ENCODE results near the gene CTBP2.

CTBP2 gene

GRCh38 chr10:125095776-125096175, 64.6 kb downstream of the CTBP2 start:
- Histone ChIP-seq H3K9ac (ENCODE audit: low read length) (no peak overlapping the region), H3K36me3 (ENCODE audit: control insufficient read depth, insufficient read depth, low read length, severe bottlenecking) (no peaks in the 10 kb centered on the region), H3K9me3 (ENCODE audit: control insufficient read depth, low read length) (no peaks in the 10 kb centered on the region), H3K27me3 (replicated peaks; ENCODE audit: control insufficient read depth, insufficient read depth, low read length) (no peaks in the 10 kb centered on the region), H3K4me3 (ENCODE audit: low read length) (no peak overlapping the region), H3K4me1 (ENCODE audit: control insufficient read depth, insufficient read depth, low read length) (peaks cover 51% of the 10 kb centered on the region)
- DNase-seq (ENCODE audit: low read depth): no peak

DNA sequence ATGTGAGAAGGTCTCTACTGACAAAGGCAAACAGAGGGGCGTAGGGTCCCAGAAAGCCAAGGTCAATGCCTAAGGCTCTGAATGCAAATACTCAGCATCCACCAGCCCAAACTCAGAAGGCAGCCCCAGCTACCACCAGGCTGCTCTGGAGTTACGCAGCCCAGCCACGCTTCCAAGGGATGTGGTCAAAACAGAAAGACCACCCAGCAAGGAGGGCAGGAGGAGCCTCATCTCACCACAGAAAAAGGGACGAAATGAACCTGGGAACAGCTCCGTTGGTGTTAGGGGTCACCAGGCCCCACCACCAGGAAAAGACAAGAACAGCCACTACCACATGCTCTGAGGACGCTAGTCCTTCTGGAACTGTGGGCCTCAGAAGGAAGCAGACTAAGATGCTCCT, 65.1 kb downstream of the CTBP2 start:
- Histone ChIP-seq H3K36me3 (ENCODE audit: control insufficient read depth, insufficient read depth, low read length, severe bottlenecking) (no peaks in the 10 kb centered on the region), H3K9me3 (ENCODE audit: control insufficient read depth, low read length) (no peaks in the 10 kb centered on the region), H3K4me1 (ENCODE audit: control insufficient read depth, insufficient read depth, low read length) (peaks cover 51% of the 10 kb centered on the region), H3K27me3 (replicated peaks; ENCODE audit: control insufficient read depth, insufficient read depth, low read length) (no peaks in the 10 kb centered on the region), H3K9ac (ENCODE audit: low read length) (no peak overlapping the region), H3K4me3 (ENCODE audit: low read length) (no peak overlapping the region)
- no peak for DNase-seq (ENCODE audit: low read depth)

DNA sequence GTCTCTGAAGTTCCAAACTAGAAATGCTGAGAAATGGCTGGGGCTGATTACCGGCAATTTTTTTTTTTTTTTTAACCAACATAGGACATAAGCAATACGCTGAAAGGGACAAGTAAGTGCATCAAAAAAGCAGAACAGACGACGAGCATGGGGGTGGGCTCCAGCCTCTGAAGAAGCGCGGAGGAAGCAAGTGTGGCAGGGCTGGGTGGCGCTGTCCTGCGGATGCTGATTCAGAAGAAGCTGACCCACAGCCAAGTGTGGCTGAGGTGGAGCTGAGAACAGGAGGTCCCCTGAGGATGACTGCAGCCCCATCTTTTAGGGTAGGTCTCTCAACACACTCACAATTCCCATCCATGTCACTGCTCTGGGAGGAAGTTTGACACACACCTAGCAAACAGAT, 65.6 kb downstream of the CTBP2 start:
- no peaks in the 10 kb centered on the region for H3K9me3 ChIP-seq (ENCODE audit: control insufficient read depth, low read length)
- H3K9ac ChIP-seq (ENCODE audit: low read length): no peak overlapping the region
- peaks cover 51% of the 10 kb centered on the region for H3K4me1 ChIP-seq (ENCODE audit: control insufficient read depth, insufficient read depth, low read length)
- DNase-seq (ENCODE audit: low read depth): no peak
- H3K36me3 ChIP-seq (ENCODE audit: control insufficient read depth, insufficient read depth, low read length, severe bottlenecking): no peaks in the 10 kb centered on the region
- H3K4me3 ChIP-seq (ENCODE audit: low read length): no peak overlapping the region
- no peaks in the 10 kb centered on the region for H3K27me3 ChIP-seq (replicated peaks; ENCODE audit: control insufficient read depth, insufficient read depth, low read length)

- H3K4me3 ChIP-seq (ENCODE audit: low read length): peak overlapping the region; percentile 71
- no peaks in the 10 kb centered on the region for H3K27me3 ChIP-seq (replicated peaks; ENCODE audit: control insufficient read depth, insufficient read depth, low read length)
- no peak for DNase-seq (ENCODE audit: low read depth)
- peaks cover 51% of the 10 kb centered on the region for H3K4me1 ChIP-seq (ENCODE audit: control insufficient read depth, insufficient read depth, low read length)
- H3K36me3 ChIP-seq (ENCODE audit: control insufficient read depth, insufficient read depth, low read length, severe bottlenecking): no peaks in the 10 kb centered on the region
- H3K9ac ChIP-seq (ENCODE audit: low read length): peak overlapping the region; percentile 59
- no peaks in the 10 kb centered on the region for H3K9me3 ChIP-seq (ENCODE audit: control insufficient read depth, low read length)
These were observed 66.2 kb downstream of the CTBP2 start for GRCh38 chr10:125093974-125094705.

DNA sequence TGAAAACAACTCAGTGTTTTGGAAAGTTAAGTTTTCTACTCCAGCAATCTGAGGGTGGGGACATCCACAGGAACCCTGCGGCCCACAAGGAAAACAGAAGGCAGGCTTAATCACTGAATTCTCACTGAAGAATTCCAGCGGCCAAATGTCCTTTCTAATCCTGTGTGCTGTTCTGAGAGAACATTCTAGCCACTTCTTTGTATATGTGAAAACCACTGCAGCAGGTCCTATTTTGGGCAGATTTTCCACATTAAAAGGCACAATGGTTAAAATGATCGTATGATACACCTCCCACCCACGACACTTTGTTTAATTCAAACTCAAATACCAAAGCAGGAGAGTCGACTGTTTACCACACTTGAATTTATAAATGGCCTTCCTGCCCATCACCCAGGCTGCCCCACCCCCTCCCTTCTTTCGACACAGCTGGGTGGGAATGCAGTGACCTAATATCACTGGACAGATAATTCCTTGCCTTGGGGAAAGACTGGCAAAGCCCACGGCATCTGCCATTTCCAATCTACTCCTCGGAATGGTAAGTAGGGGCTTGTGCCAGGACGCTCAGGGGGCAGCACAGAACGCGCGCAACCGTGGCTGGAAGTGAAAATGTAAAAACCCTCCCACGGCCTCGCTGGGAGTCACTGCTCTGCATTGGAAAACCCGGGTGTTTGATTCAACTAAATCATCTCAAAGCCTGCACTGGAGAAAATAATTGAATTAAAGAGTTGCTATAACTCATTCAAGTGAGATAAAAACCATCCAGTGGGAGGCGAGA, 67.0 kb downstream of the CTBP2 start:
- Histone ChIP-seq H3K9me3 (ENCODE audit: control insufficient read depth, low read length) (no peaks in the 10 kb centered on the region), H3K27me3 (replicated peaks; ENCODE audit: control insufficient read depth, insufficient read depth, low read length) (no peaks in the 10 kb centered on the region), H3K36me3 (ENCODE audit: control insufficient read depth, insufficient read depth, low read length, severe bottlenecking) (no peaks in the 10 kb centered on the region), H3K9ac (ENCODE audit: low read length) (peak overlapping the region; percentile 59), H3K4me3 (ENCODE audit: low read length) (peak overlapping the region; percentile 71), H3K4me1 (ENCODE audit: control insufficient read depth, insufficient read depth, low read length) (peaks cover 51% of the 10 kb centered on the region)
- DNase-seq (ENCODE audit: low read depth): peak; percentile 86

- Histone ChIP-seq H3K4me1 (ENCODE audit: control insufficient read depth, insufficient read depth, low read length) (peaks cover 51% of the 10 kb centered on the region), H3K9ac (ENCODE audit: low read length) (peak overlapping the region; percentile 39)
These were observed 67.8 kb downstream of the CTBP2 start for GRCh38 chr10:125092564-125093031.

GRCh38 chr10:125091891-125092290, 68.5 kb downstream of the CTBP2 start:
- peak; percentile 17 for DNase-seq (ENCODE audit: low read depth)

More at GRCh38 chr10:125092564-125093031, 67.8 kb downstream of the CTBP2 start:
- no peaks in the 10 kb centered on the region for H3K27me3 ChIP-seq (replicated peaks; ENCODE audit: control insufficient read depth, insufficient read depth, low read length)
- H3K4me3 ChIP-seq (ENCODE audit: low read length): peak overlapping the region; percentile 71
- peaks cover 5% of the 10 kb centered on the region for H3K36me3 ChIP-seq (ENCODE audit: control insufficient read depth, insufficient read depth, low read length, severe bottlenecking)
- no peak for DNase-seq (ENCODE audit: low read depth)
- H3K9me3 ChIP-seq (ENCODE audit: control insufficient read depth, low read length): no peaks in the 10 kb centered on the region

DNA sequence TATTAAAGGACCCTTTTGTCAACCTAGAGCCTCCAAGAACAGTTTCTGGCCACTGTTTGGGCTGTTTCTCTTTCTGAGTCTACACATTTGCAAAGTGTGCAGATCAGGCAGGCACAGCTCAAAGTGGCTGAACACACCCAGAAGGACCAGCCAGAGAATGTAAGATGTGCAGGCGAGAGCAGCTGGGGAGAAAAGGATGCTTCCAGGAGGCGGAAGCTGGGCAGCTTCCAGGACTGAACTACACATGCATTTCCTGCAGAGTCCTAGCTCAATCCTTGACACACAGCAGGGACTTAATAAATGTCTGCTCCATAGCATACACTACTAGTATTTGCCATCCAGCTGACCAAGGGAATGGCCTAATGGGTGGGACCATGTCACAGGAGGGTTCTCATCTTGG, 70.9 kb downstream of the CTBP2 start:
- DNase-seq (ENCODE audit: low read depth): no peak
- Histone ChIP-seq H3K4me3 (ENCODE audit: low read length) (no peak overlapping the region), H3K9me3 (ENCODE audit: control insufficient read depth, low read length) (no peaks in the 10 kb centered on the region), H3K36me3 (ENCODE audit: control insufficient read depth, insufficient read depth, low read length, severe bottlenecking) (peaks cover 8% of the 10 kb centered on the region), H3K9ac (ENCODE audit: low read length) (no peak overlapping the region), H3K4me1 (ENCODE audit: control insufficient read depth, insufficient read depth, low read length) (peaks cover 46% of the 10 kb centered on the region), H3K27me3 (replicated peaks; ENCODE audit: control insufficient read depth, insufficient read depth, low read length) (no peaks in the 10 kb centered on the region)

More at GRCh38 chr10:125091891-125092290, 68.5 kb downstream of the CTBP2 start:
- Histone ChIP-seq H3K36me3 (ENCODE audit: control insufficient read depth, insufficient read depth, low read length, severe bottlenecking) (peaks cover 8% of the 10 kb centered on the region), H3K4me1 (ENCODE audit: control insufficient read depth, insufficient read depth, low read length) (peaks cover 51% of the 10 kb centered on the region), H3K27me3 (replicated peaks; ENCODE audit: control insufficient read depth, insufficient read depth, low read length) (no peaks in the 10 kb centered on the region), H3K4me3 (ENCODE audit: low read length) (no peak overlapping the region), H3K9ac (ENCODE audit: low read length) (no peak overlapping the region), H3K9me3 (ENCODE audit: control insufficient read depth, low read length) (no peaks in the 10 kb centered on the region)

GRCh38 chr10:125087897-125088215, 72.5 kb downstream of the CTBP2 start:
- DNase-seq (ENCODE audit: low read depth): no peak
- no peaks in the 10 kb centered on the region for H3K27me3 ChIP-seq (replicated peaks; ENCODE audit: control insufficient read depth, insufficient read depth, low read length)
- no peaks in the 10 kb centered on the region for H3K9me3 ChIP-seq (ENCODE audit: control insufficient read depth, low read length)
- H3K4me3 ChIP-seq (ENCODE audit: low read length): no peak overlapping the region
- H3K9ac ChIP-seq (ENCODE audit: low read length): no peak overlapping the region
- H3K36me3 ChIP-seq (ENCODE audit: control insufficient read depth, insufficient read depth, low read length, severe bottlenecking): peaks cover 8% of the 10 kb centered on the region
- peaks cover 36% of the 10 kb centered on the region for H3K4me1 ChIP-seq (ENCODE audit: control insufficient read depth, insufficient read depth, low read length)

- DNase-seq (ENCODE audit: low read depth): no peak
- Histone ChIP-seq H3K4me3 (ENCODE audit: low read length) (no peak overlapping the region), H3K27me3 (replicated peaks; ENCODE audit: control insufficient read depth, insufficient read depth, low read length) (no peaks in the 10 kb centered on the region), H3K9me3 (ENCODE audit: control insufficient read depth, low read length) (no peaks in the 10 kb centered on the region), H3K9ac (ENCODE audit: low read length) (no peak overlapping the region), H3K4me1 (ENCODE audit: control insufficient read depth, insufficient read depth, low read length) (peaks cover 31% of the 10 kb centered on the region), H3K36me3 (ENCODE audit: control insufficient read depth, insufficient read depth, low read length, severe bottlenecking) (peaks cover 8% of the 10 kb centered on the region)
These were observed 73.0 kb downstream of the CTBP2 start for GRCh38 chr10:125087191-125087896.

DNA sequence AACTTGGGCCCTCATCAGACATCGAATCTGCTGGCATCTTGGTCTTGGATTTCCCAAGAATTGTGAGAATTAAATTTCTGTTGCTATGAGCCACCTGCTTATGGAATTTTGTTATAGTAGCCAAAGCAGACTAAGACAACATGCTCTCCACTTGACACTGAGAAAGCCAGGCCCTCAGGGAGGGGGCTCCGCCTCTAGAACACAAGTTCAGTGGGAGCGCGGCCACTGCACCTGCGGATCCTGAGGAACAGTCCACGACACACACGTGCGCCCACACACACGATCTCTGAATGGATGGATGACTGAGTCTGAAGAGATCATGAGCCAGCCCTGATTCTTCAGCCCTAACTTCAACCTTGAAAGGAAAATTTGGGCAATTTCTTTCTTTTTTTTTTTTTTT, 73.7 kb downstream of the CTBP2 start:
- H3K36me3 ChIP-seq (ENCODE audit: control insufficient read depth, insufficient read depth, low read length, severe bottlenecking): peaks cover 8% of the 10 kb centered on the region
- no peaks in the 10 kb centered on the region for H3K9me3 ChIP-seq (ENCODE audit: control insufficient read depth, low read length)
- no peak overlapping the region for H3K4me3 ChIP-seq (ENCODE audit: low read length)
- no peak for DNase-seq (ENCODE audit: low read depth)
- no peaks in the 10 kb centered on the region for H3K27me3 ChIP-seq (replicated peaks; ENCODE audit: control insufficient read depth, insufficient read depth, low read length)
- H3K9ac ChIP-seq (ENCODE audit: low read length): no peak overlapping the region
- H3K4me1 ChIP-seq (ENCODE audit: control insufficient read depth, insufficient read depth, low read length): peaks cover 24% of the 10 kb centered on the region

Data from adipocyte (in vitro differentiated cells).